ENCODE measurements around the gene TMEM18.

Gene TMEM18

GRCh38 chr2:678964-679363, 1.8 kb upstream of the TMEM18 start:
- H3K4me3 ChIP-seq (ENCODE audit: low read depth, low read length), result no peak overlapping the region
- H4K12ac ChIP-seq (ENCODE audit: low read depth, low read length), result no peak overlapping the region
- peaks cover 7 to 8% of the 10 kb centered on the region in 2 experiments for H3K4me1 ChIP-seq (ENCODE audit: control insufficient read depth in 1 of 2, insufficient read depth in 2 of 2, low read length in 2 of 2)
- H3K27ac ChIP-seq (ENCODE audit: low read depth, low read length), result no peak overlapping the region
- peaks cover 2 to 5% of the 10 kb centered on the region in 2 experiments for H3K36me3 ChIP-seq (ENCODE audit: control insufficient read depth in 1 of 2, insufficient read depth in 2 of 2, low read length in 2 of 2)
- no peak overlapping the region for H3K23ac ChIP-seq (ENCODE audit: low read length)
- no CpG with 5 or more reads among the region's 9 CpGs for WGBS (ENCODE audit: extremely low coverage, insufficient coverage, insufficient read length)
- peaks cover 4% of the 10 kb centered on the region for H3K9me3 ChIP-seq (ENCODE audit: insufficient read depth, low read depth, low read length)
- H2BK5ac ChIP-seq (ENCODE audit: low read depth, low read length, poor library complexity), result no peak overlapping the region
- H4K91ac ChIP-seq (ENCODE audit: low read depth, low read length), result no peak overlapping the region
- no peak overlapping the region for H3K9ac ChIP-seq (ENCODE audit: low read length)
- DNase-seq, result no peak
- no peak overlapping the region for H2BK120ac ChIP-seq (ENCODE audit: insufficient read depth, low read length, poor library complexity)
- no peak overlapping the region for H3K14ac ChIP-seq (ENCODE audit: low read length)
- no peak overlapping the region for H3K4me2 ChIP-seq (ENCODE audit: low read length)
- H3K79me2 ChIP-seq (ENCODE audit: control insufficient read depth, insufficient read depth, low read length, poor library complexity), result peaks cover 5% of the 10 kb centered on the region
- no peak overlapping the region for H2AK5ac ChIP-seq (ENCODE audit: low read length)
- H3K4ac ChIP-seq (ENCODE audit: low read depth, low read length), result no peak overlapping the region
- no peak overlapping the region for H2AFZ ChIP-seq (ENCODE audit: insufficient read depth, low read length, poor library complexity)
- peaks cover 10% of the 10 kb centered on the region for H3K79me1 ChIP-seq (ENCODE audit: low read length)
- H4K8ac ChIP-seq (ENCODE audit: low read depth, low read length), result no peak overlapping the region
- no peak overlapping the region for H2BK12ac ChIP-seq (ENCODE audit: low read length)
- no peak overlapping the region for H3K18ac ChIP-seq (ENCODE audit: low read length)
- H3K27me3 ChIP-seq (ENCODE audit: insufficient read depth, low read length), result no peaks in the 10 kb centered on the region

GRCh38 chr2:677959-678550, 849 bp upstream of the TMEM18 start:
- Histone ChIP-seq H3K18ac (ENCODE audit: low read length) (no peak overlapping the region), H2AFZ (ENCODE audit: insufficient read depth, low read length, poor library complexity) (no peak overlapping the region)
- WGBS (ENCODE audit: extremely low coverage, insufficient coverage, insufficient read length), result no CpG with 5 or more reads among the region's 9 CpGs

GRCh38 chr2:676647-677055, 555 bp downstream of the TMEM18 start:
- H2BK120ac ChIP-seq (ENCODE audit: insufficient read depth, low read length, poor library complexity), result no peak overlapping the region
- H3K4me2 ChIP-seq (ENCODE audit: low read length), result peak overlapping the region; percentile 97
- no peak overlapping the region for H2AK5ac ChIP-seq (ENCODE audit: low read length)
- H2BK12ac ChIP-seq (ENCODE audit: low read length), result no peak overlapping the region
- H3K79me2 ChIP-seq (ENCODE audit: control insufficient read depth, insufficient read depth, low read length, poor library complexity), result peaks cover 5% of the 10 kb centered on the region
- H3K9me3 ChIP-seq (ENCODE audit: insufficient read depth, low read depth, low read length), result peaks cover 1% of the 10 kb centered on the region
- peaks cover 10 to 11% of the 10 kb centered on the region in 2 experiments for H3K36me3 ChIP-seq (ENCODE audit: control insufficient read depth in 1 of 2, insufficient read depth in 2 of 2, low read length in 2 of 2)
- peak overlapping the region; percentile 91 for H3K4me3 ChIP-seq (ENCODE audit: low read depth, low read length)
- H4K8ac ChIP-seq (ENCODE audit: low read depth, low read length), result no peak overlapping the region
- H3K27ac ChIP-seq (ENCODE audit: low read depth, low read length), result peak overlapping the region; percentile 35
- H4K12ac ChIP-seq (ENCODE audit: low read depth, low read length), result no peak overlapping the region
- H3K27me3 ChIP-seq (ENCODE audit: insufficient read depth, low read length), result no peaks in the 10 kb centered on the region
- no peak overlapping the region for H4K91ac ChIP-seq (ENCODE audit: low read depth, low read length)
- H3K9ac ChIP-seq (ENCODE audit: low read length), result peak overlapping the region; percentile 52
- peak; percentile 99 for DNase-seq
- peaks cover 10 to 11% of the 10 kb centered on the region in 2 experiments for H3K4me1 ChIP-seq (ENCODE audit: control insufficient read depth in 1 of 2, insufficient read depth in 2 of 2, low read length in 2 of 2)
- no CpG with 5 or more reads among the region's 46 CpGs for WGBS (ENCODE audit: extremely low coverage, insufficient coverage, insufficient read length)
- H3K18ac ChIP-seq (ENCODE audit: low read length), result peak overlapping the region; percentile 18
- peaks cover 10% of the 10 kb centered on the region for H3K79me1 ChIP-seq (ENCODE audit: low read length)
- H2AFZ ChIP-seq (ENCODE audit: insufficient read depth, low read length, poor library complexity), result peak overlapping the region; percentile 38
- peak overlapping the region; percentile 21 for H3K14ac ChIP-seq (ENCODE audit: low read length)
- H3K4ac ChIP-seq (ENCODE audit: low read depth, low read length), result peak overlapping the region; percentile 7
- H2BK5ac ChIP-seq (ENCODE audit: low read depth, low read length, poor library complexity), result no peak overlapping the region
- H3K23ac ChIP-seq (ENCODE audit: low read length), result no peak overlapping the region

More at GRCh38 chr2:677959-678550, 849 bp upstream of the TMEM18 start:
- Histone ChIP-seq H3K79me1 (ENCODE audit: low read length) (peaks cover 10% of the 10 kb centered on the region), H3K4me2 (ENCODE audit: low read length) (no peak overlapping the region), H2BK5ac (ENCODE audit: low read depth, low read length, poor library complexity) (no peak overlapping the region), H3K4me1 (ENCODE audit: control insufficient read depth in 1 of 2, insufficient read depth in 2 of 2, low read length in 2 of 2) (peaks cover 10 to 11% of the 10 kb centered on the region in 2 experiments), H4K12ac (ENCODE audit: low read depth, low read length) (no peak overlapping the region), H2BK12ac (ENCODE audit: low read length) (no peak overlapping the region), H3K9ac (ENCODE audit: low read length) (no peak overlapping the region), H3K14ac (ENCODE audit: low read length) (no peak overlapping the region), H3K9me3 (ENCODE audit: insufficient read depth, low read depth, low read length) (peaks cover 1% of the 10 kb centered on the region), H4K8ac (ENCODE audit: low read depth, low read length) (no peak overlapping the region), H3K27me3 (ENCODE audit: insufficient read depth, low read length) (no peaks in the 10 kb centered on the region), H3K79me2 (ENCODE audit: control insufficient read depth, insufficient read depth, low read length, poor library complexity) (peaks cover 5% of the 10 kb centered on the region), H2AK5ac (ENCODE audit: low read length) (no peak overlapping the region), H3K23ac (ENCODE audit: low read length) (no peak overlapping the region), H2BK120ac (ENCODE audit: insufficient read depth, low read length, poor library complexity) (no peak overlapping the region), H3K4me3 (ENCODE audit: low read depth, low read length) (no peak overlapping the region), H3K4ac (ENCODE audit: low read depth, low read length) (no peak overlapping the region), H4K91ac (ENCODE audit: low read depth, low read length) (no peak overlapping the region), H3K27ac (ENCODE audit: low read depth, low read length) (no peak overlapping the region), H3K36me3 (ENCODE audit: control insufficient read depth in 1 of 2, insufficient read depth in 2 of 2, low read length in 2 of 2) (peaks cover 2 to 5% of the 10 kb centered on the region in 2 experiments)
- no peak for DNase-seq

GRCh38 chr2:675982-676646, 1.1 kb downstream of the TMEM18 start:
- Histone ChIP-seq H3K27me3 (ENCODE audit: insufficient read depth, low read length) (no peaks in the 10 kb centered on the region), H3K4me1 (ENCODE audit: control insufficient read depth in 1 of 2, insufficient read depth in 2 of 2, low read length in 2 of 2) (peaks cover 10 to 11% of the 10 kb centered on the region in 2 experiments), H3K36me3 (ENCODE audit: control insufficient read depth in 1 of 2, insufficient read depth in 2 of 2, low read length in 2 of 2) (peaks cover 10 to 12% of the 10 kb centered on the region in 2 experiments), H3K4me2 (ENCODE audit: low read length) (peak overlapping the region; percentile 97), H4K8ac (ENCODE audit: low read depth, low read length) (no peak overlapping the region), H3K4me3 (ENCODE audit: low read depth, low read length) (peak overlapping the region; percentile 91), H2BK120ac (ENCODE audit: insufficient read depth, low read length, poor library complexity) (no peak overlapping the region), H2BK12ac (ENCODE audit: low read length) (no peak overlapping the region), H2AK5ac (ENCODE audit: low read length) (no peak overlapping the region), H2AFZ (ENCODE audit: insufficient read depth, low read length, poor library complexity) (peak overlapping the region; percentile 38), H2BK5ac (ENCODE audit: low read depth, low read length, poor library complexity) (no peak overlapping the region), H3K23ac (ENCODE audit: low read length) (no peak overlapping the region), H3K14ac (ENCODE audit: low read length) (peak overlapping the region; percentile 21), H4K12ac (ENCODE audit: low read depth, low read length) (no peak overlapping the region), H3K79me2 (ENCODE audit: control insufficient read depth, insufficient read depth, low read length, poor library complexity) (peaks cover 5% of the 10 kb centered on the region), H3K79me1 (ENCODE audit: low read length) (peaks cover 10% of the 10 kb centered on the region), H4K91ac (ENCODE audit: low read depth, low read length) (no peak overlapping the region), H3K4ac (ENCODE audit: low read depth, low read length) (peak overlapping the region; percentile 7), H3K9ac (ENCODE audit: low read length) (peak overlapping the region; percentile 52), H3K9me3 (ENCODE audit: insufficient read depth, low read depth, low read length) (peaks cover 1% of the 10 kb centered on the region), H3K18ac (ENCODE audit: low read length) (peak overlapping the region; percentile 18), H3K27ac (ENCODE audit: low read depth, low read length) (peak overlapping the region; percentile 35)
- no CpG with 5 or more reads among the region's 21 CpGs for WGBS (ENCODE audit: extremely low coverage, insufficient coverage, insufficient read length)
- peak; percentile 84 to 89 for DNase-seq
